GM23248 (cell line): ENCODE results near the gene PEX7.

Experiments used
- EZH2 ChIP-seq: fragments of 200-600 bp; sonication (generic); IDR thresholded peaks from 2 replicates; pipeline ENCODE4 v1.6.1; 2018; ENCODE audit warnings: antibody characterized with exemption, mild to moderate bottlenecking; ENCODE audit not compliant: insufficient read depth, poor library complexity, severe bottlenecking
- EZH2phosphoT487 ChIP-seq: fragments of 200-600 bp; sonication (generic); IDR thresholded peaks from 2 replicates; pipeline ENCODE4 v1.6.1; 2018; ENCODE audit warnings: antibody characterized with exemption, moderate library complexity, mild to moderate bottlenecking, low read depth; ENCODE audit not compliant: insufficient read depth

- TF ChIP-seq EZH2phosphoT487 (no peak), EZH2 (no peak)
Observed at GRCh38 chr6:136859430-136859829, 37.0 kb downstream of the PEX7 start.
